GM18498 (cell line): ENCODE measurements around the gene QRFP.
"Not testable (repeated sequence)": the region's sequence is repeated elsewhere in the genome, so short reads cannot be mapped to it uniquely, and the experiment has no call there.

Experiments
- ATAC-seq: cut with Tn5 transposase; IDR thresholded peaks from one replicate; pipeline ENCODE4 v1.9.1; 2021; ENCODE audit warnings: mild to moderate bottlenecking, moderate library complexity; ENCODE audit not compliant: unreplicated experiment

The QRFP gene

DNA sequence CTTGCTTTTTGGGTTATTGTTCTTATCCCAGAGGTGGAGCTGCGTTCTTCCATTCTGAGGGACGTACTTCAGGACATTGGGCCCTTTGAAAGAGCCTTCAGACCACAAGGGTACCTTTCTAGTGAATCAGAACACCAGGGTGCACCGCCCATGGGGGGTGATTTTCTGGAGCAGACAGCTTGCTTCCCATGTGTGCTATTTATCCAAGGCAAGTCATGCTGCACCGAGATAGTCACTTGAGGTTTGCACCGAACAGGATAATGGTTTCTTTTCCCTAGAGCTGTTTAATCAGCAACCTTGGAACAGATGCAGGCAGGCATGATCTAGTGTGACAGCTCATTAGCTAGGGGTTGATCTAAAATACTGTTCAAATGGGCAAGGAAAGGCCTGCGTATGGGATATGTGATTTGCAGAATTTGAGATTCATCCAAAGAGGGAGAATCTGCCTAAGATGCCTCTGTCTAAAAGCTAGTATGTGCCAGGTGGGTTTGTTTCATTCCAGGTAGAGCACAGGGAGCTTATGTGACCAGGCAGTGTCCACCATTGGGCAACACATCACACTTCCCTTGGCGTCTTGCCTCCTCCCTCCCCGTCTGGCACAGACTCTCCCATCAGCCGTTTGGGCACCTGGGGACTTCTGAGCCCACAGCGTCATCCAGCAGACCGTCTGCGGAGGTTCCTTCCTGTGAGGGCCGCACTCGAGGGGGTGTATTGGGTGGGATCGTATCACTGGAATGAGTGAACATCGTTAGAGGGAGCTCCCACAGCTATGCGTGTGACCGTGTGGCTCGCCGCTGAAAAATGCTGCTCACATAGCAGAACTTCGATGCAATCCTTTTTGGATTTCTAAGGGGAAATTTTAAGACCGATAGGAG lies 38.5 kb downstream of the QRFP start:
- ATAC-seq, result no peak

DNA sequence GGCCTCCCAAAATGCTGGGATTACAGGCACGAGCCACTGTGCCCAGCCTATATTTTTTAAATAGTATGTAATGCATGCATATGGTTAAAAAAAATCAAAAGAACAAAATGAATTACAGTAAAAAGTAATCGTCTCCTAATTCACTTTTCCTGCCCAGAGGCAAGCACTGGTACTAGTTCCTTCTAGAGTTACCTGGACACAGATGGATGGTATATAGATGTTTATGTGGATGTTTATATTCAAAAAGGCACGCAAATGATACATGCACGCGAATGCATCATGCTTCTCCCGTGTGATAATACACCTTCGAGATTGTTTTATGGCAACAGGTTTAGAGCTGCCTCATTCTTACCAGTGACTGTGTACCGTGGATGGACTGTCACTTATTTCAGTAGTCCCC lies 40.1 kb downstream of the QRFP start:
- ATAC-seq, result no peak

DNA sequence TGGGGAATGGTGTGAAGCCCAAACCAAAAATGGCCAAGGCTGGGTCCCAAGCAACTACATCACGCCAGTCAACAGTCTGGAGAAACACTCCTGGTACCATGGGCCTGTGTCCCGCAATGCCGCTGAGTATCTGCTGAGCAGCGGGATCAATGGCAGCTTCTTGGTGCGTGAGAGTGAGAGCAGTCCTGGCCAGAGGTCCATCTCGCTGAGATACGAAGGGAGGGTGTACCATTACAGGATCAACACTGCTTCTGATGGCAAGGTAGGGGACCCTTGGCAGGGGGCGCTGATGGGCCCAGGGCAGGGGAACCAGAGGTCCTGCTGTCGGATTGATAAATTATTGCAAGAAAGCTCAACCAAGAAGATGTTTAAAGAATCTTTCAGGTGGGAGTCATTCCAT lies 41.8 kb downstream of the QRFP start:
- ATAC-seq, result no peak

DNA sequence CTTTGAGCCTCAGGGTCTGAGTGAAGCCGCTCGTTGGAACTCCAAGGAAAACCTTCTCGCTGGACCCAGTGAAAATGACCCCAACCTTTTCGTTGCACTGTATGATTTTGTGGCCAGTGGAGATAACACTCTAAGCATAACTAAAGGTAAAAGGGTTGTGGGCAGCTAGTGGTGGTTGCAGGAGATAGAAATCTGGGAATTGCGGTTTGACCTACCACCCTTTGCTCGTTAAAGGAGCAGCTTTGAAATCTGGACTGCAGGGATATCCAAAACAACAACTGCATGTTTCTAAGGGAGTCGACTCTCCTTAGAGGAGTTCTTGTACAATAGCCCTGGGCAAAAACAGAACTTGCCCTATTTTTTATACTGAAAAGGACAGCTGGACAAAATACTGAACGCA lies 42.5 kb downstream of the QRFP start:
- no peak for ATAC-seq

DNA sequence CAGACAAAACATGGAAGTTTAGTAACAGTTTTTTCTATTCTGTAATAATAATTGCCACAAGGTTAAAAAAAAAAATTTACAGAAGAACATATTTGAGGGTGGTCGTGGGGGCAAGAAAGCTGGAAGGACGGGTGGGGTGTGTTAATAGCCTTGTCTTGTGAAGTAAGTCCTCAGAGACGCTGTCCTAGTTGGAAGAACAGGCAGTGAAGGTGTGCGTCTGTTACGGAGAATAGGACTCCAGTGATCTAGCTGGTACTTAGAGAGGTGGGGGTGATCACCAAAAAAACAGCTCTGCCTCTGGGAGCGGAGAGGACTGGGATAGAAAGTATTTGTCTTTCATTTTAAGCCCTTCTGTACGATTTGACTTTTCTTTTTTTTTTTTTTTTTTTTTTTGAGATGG lies 43.8 kb downstream of the QRFP start:
- no peak for ATAC-seq

DNA sequence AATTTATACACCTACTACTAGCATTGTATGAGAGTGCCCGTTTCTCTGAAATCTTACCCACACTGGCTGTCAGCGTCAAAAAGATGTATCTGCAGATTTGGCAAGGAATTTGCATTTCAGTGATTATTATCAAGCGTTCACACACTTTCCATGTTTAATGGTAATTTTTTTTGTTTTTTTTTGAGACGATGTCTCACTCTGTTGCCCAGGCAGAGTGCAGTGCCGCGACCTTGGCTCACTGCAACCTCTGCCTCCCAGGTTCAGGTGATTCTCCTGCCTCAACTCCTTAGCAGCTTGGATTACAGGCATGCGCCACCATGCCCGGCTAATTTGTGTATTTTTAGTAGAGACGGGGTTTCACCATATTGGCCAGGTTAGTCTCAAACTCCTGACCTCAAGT lies 47.3 kb downstream of the QRFP start:
- ATAC-seq, result no peak

DNA sequence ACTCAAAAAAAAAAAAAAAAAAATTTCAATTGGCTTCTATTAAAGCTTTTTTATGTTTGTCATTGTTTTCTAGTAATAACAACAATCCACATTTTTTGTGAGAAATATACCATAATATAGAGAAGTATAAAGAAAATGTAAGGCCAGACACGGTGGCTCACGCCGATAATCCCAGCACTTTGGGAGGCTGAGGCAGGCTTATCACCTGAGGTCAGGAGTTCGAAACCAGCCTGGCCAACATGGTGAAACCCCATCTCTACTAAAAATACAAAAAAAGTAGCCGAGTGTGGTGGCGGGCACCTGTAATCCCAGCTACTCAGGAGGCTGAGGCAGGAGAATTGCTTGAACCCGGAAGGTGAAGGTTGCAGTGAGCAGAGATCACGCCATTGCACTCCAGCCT lies 48.1 kb downstream of the QRFP start:
- ATAC-seq, result not testable (repeated sequence)

DNA sequence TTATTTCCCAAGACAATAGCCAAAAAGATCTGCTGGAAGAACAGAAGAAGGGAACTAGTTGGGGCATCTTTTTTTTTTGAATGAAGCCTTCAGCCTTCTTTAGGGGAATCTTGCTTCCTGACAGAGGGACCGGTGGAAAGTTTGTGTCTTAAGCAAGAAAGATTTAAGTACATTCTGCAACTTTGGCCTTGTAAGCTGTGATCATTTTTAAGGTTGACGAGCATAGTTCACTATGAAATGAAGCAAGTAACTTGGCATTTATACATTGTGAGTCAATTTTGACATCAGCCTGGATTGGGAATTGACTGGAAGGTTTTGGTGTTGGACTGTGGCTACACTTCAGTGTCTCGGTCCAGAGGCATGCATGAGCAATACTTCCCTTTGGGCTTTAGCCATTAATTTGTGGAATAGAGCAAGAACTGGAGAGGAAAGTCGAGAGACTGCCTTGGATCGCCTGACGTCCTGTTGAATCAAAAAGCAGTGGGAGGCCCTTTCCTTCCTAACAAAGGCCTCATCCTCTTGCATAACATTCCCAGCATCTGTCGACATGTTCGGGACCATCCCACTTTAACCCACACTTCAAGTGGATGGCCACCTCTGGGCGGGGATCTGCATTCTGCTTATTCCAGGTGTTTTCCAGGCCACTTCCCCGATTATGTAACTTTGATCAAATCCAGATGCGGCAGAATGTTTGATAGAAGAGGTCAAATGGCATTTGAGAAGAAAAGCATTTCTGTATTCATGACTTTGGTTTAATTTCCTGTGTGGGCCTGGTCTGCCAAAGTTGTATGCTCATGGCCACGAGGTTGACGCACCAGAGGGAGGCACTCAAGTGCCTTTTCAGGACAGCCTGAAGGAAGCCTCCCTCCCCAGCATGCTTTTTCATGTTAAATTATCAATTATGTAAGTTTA lies 49.0 kb downstream of the QRFP start:
- no peak for ATAC-seq

DNA sequence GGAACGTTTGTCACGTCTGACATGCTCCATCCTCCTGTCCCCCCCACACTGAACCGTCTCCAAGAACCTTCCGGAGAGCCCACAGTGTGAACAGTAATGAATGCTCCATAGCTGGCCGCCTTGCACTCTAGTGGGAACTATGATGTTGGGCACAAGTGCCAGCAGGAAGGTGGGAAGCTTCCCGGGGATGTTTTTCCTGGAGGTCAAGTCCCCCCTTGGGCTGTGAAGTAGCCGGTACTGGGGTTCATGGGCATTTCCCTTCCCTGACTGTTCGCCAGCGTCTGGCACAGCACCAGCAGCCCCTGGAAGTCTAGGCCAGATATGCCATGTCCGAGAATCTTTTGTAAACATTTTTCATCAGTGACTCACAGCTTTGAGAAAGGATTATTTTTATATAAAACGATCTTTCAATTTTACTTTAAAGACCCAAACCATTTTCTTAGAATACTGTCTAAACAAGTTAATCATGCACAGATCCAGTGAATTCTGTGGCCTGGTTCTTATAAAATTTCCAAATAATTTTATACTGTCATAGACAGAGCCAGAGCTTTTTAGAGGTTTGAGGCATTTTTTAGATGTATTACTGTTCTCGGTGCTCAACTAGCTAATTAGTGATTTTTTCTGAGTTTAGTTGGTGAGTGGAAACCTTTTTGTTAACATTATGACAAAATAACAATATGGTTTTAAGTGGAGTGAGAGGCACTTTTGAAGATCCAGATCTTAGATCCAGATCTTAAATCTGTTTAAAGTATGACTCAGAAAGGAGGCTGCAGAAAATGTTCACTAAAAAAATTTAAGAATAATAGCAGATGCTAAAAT lies 49.9 kb downstream of the QRFP start:
- no peak for ATAC-seq

DNA sequence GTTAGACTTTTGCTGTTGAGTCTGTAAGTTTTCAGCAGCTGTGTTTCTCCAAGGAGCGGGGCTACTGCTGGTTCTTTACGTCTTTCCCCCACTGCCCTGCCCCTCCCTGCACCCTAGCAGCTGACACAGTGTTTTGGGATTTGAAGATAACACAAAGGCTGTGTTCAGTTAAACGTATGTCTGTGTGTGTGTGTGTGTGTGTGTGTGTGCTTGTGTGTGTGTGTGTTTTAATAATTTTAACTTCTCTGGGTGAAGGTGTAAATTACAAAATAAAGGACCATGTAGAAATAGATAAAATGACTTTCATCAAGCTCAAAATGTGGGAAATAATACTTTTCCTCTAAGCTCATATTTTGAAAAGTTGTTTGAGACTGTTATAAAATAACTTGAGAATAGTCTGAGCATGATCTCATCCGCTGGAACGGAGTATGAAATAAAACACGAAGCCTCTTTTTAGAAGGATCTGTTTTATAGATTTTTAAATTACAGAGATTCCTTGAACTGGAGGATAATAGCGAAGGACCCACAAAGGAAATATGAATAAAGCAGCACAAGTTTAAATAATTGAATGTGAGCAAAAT lies 50.6 kb downstream of the QRFP start:
- no peak for ATAC-seq

DNA sequence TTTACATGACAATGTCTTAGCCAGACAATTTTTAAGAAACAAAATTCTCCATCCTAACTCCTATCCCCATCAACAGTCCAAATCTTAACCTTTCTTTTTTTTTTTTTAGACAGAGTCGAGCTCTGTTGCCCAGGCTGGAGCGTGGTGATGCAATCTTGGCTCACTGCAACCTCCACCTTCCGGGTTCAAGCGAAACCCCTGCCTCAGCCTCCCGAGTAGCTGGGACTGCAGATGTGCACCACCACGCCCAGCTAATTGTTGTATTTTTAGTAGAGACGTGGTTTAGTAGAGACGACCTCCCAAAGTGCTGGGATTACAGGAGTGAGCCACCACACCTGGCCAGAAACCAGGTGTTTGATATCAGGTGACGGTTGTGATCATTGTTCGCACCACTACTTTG lies 51.4 kb downstream of the QRFP start:
- no peak for ATAC-seq

DNA sequence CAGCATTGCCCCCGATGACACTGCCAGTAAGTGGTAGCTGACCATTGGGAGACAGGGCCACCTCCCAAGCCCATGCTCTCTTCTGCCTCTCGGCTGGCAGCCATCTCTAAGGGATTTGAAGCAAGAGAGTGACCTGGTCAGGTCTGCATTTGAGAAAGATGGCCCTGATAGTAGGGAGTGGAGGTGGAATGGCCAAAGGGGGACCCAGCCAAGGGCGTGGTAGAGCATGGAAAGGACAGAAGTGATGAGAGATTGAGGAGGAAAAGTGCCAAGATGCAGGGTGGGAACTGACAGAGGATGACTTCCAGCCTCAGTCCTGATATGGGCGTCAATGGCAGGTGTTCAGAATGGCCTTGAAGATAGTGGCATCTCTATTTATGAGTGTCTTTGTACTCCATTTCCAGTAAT lies 52.6 kb downstream of the QRFP start:
- no peak for ATAC-seq

DNA sequence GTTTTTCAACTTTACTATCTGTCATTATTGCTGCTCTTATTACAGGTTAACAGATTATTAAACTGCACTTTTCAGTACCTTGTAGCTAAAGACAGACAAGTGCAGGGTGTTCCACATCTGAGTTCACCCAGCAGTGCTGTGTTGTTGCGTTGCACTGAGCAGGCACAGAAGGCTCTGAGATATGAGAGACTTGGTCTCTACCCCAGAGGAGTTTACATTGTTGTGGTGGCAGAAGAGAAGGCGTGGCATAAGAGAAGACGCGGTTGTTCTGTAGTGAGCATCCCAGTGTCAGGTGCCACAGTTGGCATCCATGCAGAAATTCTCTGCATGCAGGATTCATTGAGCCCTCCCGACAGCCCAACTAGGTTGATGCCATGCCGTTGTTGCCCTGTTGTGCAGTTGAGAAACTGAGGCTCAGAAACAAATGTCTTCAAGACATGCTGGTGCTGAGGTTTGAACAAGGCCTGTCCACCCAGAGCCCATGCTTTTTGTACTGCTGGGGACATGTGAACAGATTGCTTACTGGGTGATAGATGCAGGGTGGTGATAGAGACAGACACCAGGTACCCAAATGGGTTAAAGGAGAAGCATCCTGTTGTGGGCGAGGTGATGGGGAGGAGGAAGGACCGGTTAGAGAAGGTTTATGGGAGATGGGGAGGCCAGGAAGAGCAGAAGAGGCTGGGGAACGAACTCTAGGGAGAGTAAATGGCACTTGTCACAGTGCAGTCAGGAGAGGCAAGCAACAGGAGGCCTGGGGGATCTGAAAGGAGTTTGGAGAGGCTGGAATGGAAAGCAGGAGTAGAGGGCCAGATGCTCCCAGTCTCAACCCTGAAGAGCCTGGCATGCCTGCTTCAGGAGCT lies 53.3 kb downstream of the QRFP start:
- ATAC-seq, result no peak
